HG03095 (cell line): ENCODE data around the gene RGMA.

Experiments used
- ATAC-seq: cut with Tn5 transposase; IDR thresholded peaks from one replicate; pipeline ENCODE4 v1.9.1; 2021; ENCODE audit warnings: moderate library complexity; ENCODE audit not compliant: unreplicated experiment

The RGMA gene

DNA sequence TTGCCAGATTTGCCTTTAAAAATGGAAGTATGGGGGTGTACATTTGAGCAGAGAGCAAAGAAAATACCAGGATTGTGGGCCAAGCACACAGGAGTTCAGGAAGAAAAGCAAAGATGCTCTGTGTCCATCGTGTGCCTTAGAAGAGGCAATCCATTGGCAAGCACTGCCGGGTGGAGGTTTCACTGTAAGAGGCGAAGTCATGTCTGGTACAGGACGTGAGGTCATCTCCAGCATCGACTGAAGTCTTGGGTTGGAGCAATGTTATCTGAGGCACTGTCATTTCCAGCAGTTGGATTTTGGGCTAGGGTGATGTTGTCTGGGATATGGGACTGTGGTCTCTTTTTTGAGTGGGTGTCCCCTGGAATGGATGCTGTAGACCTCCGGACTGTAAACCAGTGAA lies 4.8 kb upstream of the RGMA start:
- ATAC-seq = no peak

DNA sequence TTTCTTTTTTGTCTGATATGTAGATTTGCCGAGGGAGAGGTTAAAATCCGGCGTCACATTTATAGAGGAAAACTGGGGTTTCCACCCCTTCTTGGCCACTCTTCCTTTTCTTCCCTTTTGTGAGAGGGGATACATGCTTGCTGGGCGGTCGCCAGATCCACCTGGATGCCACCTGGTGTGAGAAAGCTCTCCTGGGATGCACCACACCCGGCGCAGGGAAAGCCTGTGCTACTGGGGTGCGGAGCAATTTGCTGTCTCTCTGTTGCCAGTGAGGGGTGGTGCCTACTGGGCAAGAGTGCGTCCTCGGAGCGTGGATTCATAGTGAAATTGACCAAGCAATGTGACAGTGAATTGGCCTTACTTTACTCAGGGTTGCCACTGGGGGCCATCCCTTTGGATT lies 2.5 kb upstream of the RGMA start:
- no peak for ATAC-seq

DNA sequence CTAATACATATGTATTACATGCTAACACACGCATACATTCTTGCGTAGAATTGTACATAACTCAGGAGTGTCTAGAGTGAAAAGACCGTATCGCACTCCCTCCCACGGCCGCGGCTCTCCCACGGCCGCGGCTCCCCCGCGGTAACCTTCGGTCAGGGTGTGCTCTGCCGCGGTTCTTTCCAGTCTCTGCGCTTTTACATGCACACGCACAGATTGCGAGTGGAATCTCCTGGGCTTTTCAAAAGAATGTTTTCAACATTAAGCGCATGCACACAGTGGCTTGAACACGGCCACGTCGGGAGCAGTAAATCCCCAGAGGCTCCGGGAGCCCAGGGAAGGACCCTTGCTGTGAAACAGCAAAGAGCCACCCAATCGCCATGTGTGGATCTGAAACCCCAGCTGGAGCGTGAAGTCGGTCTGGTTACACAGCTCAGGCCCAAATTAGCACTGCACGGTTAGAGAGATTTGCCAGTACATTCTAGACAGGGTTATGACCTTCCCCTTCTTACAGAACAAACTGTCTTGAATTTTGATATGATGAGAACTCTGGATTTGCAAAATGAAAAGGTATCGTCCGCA lies 805 bp upstream of the RGMA start:
- no peak for ATAC-seq

DNA sequence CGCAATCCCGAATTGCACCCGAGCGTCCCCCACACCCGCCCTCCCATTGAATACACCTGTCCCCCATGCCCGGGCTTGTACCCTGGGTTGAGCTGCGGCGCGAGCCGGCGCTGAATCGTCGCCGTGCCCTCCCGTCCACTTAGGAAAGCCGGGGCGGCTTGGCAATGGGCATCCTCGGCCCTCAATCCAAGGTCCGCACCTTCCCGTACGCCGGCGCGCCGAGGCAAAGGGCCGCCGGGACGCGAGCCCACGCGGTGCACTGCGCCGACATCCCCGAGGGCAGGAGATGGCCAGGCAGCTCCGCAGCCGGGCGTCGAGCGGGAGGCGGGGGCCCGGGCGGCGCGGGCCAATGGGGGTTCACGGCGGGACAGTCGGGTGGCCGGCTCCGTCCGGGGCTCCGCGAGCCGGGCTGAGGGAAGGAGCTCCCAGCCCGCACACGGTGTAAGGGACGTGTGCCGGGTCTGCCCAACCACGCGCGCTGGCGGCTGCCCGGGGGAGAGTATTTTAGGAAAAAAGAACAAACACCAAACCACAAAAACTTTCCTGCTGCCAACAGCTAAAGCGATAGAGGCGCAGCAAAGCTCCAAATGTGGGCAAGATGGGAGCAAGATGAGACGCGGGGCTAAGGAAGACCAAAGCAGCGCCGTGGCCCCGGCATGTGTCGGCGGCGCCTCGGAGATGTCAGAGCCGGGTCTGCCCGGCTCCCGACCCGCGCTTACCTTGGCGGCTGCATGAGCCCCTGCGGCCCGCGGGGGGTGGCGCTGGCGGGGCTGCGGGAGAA lies 621 bp downstream of the RGMA start:
- ATAC-seq = no peak

DNA sequence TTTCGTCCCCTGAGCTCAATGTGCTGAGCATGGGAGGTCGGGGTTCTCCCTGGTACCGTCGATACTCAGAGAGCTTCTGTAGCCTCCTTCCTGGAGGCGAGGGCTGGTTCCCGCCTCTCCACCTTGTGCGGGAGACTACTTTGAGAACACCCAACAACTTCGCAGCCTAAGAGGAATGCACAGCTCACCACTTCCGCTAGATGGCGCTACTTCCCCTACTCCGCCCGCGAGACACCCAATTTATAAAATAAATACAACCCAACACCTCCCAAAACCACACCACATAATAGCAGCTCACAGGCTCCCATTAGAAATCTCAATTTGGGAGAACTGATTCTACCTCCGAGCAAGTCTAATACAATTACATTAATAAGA lies 1.2 kb downstream of the RGMA start:
- peak; percentile 53 for ATAC-seq

DNA sequence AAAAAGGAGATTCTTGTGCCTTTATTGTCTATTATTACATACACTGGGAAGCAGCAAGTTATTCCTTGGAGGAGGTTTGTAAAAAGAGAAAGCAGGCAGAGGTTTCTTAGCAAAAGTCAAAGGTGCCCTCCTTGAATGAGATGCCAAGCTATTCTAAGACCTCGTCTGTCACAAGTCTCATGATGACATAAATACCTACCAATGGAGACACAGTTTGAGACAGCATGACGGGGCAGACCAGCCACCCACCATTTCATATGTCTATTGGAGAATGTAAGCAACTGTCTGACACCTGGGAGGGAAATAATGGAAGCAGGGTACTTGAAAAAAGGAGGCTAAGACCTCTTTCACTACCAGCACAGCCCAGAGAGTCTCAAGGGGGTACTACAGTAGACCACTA lies 2.2 kb downstream of the RGMA start:
- no peak for ATAC-seq

DNA sequence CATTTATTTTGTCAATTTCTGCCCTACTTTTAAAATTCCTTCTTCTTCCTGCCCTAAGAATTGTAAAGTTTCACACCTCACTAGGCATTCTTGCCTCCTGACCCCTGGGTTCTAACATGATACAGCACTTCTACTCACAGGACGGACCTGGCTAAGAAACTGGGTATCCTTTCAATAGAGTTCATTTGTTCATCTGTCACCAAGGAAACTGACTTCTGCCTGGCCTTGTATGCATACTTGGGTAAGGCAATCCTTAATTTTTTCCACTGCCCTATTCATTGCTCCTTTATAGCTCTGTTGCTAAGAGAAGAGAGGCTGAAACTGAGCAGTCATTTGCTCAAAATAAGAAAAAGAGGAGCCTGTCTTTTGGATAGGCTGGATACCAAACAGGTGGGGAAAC lies 3.3 kb downstream of the RGMA start:
- ATAC-seq = no peak

DNA sequence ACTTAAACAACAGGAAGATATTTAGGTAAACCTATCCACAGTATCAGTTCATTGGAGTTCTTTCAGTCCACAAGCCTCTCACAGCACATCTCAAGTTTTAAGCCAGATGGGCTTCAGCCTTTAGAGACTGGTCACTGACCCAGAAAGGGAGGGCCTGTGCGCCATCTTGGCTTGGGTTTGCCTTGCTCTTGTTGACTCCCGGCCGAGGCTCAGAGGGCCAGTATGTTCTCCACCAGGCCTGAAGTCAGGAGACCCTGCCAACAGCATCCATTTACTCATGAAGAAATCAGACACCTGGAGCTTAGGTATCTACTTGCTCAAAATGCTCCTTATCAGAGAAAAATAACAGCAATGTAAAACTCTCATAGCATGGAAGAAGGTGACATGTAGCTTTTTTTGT lies 6.2 kb downstream of the RGMA start:
- ATAC-seq = no peak

DNA sequence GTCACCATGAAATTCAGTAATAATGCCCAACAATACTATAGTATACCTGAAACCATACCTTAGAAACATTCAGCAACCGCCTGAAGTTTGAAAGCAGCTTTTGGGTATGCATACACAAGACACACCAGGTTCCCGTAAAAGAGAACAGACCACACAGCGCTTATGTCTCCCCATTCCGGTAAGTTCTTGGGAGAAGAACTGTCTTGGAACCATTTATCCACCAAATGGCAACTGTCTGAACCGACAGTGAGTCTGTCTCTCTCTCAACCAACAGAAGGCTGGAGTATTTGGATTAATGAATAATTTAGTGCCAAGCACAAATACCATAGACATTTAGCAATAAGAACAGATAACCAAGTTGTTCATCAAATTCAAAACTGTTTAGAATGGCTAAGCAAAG lies 7.6 kb downstream of the RGMA start:
- no peak for ATAC-seq

DNA sequence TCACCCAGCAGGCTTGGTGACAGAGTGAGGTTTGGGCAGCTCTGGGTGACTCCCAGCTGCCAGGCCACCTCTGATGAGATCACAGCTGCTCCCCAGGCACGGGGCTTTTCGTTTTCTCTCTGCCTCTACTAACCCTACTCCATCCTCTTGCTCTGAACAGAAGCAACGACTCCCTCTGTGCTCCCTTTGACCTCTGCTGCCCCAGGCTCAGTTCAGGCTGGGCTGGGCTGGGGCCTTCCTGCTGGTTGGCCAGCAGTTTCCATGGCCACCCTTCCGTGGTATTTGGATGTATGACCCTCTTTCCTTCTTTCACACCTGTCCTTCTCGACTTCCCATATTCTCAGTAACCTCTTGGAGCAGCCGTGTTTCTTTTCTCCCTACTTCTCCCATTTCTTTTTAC lies 8.6 kb downstream of the RGMA start:
- ATAC-seq = no peak

DNA sequence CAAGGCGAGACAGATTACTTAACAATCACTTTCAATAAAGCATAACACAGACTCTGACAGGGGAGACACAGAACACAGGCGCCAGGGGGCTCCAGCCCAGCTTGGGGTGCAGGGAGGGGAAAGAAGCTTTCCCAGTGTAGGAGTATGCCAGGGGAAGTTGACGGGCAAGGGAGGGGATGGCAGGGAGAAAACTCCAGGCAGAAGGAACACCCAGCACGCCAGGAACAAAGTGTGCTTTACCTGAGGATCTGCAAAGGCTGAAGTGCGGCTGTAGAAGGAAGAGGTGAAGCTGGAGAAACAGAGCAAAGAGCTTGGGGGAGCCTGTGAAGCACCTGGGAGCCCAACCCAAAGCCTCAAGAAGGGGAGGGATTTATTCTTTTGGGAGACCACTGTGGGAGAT lies 12.1 kb downstream of the RGMA start:
- ATAC-seq = no peak

DNA sequence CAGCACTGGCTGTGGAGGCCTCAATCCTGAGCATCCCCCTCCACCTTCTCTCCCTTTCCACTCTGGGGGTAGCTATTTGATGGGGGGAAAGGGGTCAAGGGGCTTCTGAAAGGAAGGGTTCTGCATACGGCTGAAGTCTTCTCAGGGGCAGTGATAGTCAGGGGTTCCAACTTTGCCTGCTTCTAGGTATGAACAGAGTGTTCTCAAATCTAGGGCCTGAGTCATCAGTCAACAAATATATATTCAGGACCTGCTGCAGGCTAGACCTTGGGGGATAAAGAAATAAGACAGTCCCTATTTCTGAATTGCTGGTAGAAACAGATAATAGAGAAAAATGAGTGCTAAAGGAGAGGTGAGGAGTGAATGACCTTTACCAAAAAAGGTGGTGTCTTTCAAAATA lies 12.8 kb downstream of the RGMA start:
- ATAC-seq = no peak

DNA sequence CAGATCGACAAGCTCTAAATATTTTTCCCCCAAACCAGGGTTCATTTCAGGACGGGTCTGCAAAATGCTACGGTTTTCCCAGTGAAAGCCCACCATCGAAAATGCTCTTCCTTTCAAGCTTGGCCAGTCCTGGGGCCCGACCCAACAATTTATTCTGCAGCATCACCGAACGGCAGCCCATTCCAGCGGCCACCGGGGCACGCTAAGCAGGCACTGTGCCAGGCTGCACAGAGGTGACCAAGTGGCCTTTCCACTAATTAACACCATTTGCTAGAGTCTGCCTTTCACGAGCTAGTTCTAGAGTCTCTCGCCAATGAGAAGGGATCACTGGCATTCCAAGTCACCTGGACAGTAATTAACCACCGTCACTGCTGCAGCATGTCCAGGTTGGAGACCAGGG lies 14.4 kb downstream of the RGMA start:
- no peak for ATAC-seq

DNA sequence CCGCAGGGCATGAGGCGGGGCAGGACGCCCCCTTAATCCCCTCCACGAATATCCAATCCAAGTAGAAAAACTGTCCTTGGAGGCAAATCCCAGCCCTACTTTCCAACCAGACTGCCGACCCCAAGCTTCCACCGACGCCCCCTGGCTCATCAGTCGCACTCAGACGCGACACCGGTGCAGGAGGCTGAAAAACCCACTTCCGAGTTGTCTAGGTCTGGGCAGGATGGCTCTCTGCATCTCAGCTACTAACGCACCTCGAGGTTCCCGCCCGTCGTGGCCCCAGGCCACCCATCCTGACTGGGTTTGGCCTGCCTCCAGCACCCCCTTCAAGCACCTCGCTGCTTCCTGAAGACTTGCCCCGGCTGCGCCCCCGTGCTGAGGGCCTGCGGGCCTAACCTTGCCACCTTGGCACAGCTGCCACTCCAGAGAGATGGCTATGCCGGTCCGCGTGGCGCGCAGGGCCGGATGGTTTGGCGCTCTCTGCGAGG lies 15.5 kb downstream of the RGMA start:
- ATAC-seq = no peak

DNA sequence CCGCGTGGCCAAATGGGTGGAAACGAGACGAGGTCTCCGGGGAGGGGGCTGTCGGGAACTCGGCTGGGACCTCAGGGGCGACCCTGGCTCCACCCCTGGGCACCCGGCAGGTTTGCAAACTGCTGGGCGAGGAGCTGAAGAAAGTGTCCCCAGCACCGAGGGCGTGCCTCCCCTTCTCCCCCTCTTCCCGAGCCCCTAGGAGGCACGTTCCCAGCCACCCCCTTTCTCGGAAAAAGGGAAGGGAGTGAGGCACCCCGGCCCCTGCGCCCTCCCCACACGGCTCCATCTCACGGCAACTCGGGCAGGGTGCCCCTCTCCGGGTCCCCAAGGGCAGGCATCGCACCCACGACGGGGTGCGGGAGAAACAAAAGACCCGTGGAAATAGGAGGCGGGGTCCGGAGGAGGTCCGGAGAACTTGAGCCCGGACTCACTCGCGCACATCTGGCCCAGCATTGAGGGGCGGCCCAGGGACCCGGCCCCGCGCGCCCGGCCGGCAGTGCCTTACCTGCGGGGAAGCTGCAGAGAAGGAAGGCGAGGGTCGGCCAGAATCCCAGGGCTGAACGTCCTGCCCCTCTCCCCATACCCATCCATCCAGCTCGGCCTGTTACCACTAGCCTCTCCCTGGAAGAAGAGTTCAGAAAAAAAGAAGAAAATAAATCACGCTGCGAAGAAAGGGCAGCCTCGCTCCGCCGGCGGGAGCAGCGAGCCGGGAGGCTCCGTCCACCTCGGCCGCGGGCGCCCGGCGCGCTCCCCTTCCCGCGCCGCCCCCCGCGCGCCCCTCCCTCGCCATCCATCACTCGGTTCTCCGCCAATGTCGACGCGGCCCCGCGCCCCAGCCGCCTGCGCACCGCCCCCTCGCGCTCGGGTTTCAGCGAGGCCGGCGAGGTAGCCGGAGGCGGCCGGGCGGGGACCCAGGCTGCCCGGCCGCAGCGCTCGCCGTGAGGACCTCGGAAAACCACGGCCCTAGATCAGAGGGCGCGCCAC lies 16.3 kb downstream of the RGMA start:
- ATAC-seq = no peak

DNA sequence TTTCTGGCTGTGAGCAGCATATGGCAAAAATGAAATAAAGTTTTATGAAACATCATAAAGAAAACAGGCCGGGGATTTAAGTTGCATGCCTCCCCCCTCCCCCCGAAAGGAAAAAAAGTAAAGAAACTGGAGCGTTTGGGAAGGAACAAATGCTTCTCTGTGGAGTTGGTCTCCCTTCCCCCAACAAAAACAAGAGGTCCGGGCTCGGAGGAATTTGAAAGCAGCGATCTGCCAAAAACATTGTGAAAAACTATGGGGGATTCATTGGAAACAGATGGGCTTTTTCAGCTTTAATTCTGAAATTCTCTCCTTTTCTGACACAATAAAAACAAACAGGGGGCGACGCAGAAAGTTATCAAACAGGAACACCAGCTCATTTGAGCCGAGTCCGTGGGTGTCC lies 17.0 kb downstream of the RGMA start:
- no peak for ATAC-seq

DNA sequence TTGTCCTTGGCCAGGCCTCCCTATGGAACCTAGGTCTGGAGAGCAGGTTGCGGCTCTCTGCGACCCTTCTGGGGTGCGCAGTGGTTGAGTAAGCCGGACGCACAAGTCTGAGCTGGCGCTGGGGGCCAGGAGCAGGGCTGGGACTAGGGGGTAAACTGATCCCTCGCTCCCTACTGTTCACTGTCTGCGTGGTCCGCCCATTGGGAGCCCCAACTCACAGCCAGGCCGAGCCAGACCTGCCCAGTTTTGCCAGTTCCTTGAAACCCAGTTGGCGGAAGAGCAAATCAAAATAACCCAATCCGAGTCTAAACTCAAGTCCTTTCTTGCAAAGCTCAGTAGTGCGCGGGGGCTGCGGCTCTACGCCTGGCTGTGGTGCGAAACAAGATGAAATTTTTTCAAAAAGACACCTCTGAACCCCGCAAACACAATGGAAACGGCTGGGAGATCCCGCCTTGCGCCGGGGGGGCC lies 17.5 kb downstream of the RGMA start:
- ATAC-seq = no peak

DNA sequence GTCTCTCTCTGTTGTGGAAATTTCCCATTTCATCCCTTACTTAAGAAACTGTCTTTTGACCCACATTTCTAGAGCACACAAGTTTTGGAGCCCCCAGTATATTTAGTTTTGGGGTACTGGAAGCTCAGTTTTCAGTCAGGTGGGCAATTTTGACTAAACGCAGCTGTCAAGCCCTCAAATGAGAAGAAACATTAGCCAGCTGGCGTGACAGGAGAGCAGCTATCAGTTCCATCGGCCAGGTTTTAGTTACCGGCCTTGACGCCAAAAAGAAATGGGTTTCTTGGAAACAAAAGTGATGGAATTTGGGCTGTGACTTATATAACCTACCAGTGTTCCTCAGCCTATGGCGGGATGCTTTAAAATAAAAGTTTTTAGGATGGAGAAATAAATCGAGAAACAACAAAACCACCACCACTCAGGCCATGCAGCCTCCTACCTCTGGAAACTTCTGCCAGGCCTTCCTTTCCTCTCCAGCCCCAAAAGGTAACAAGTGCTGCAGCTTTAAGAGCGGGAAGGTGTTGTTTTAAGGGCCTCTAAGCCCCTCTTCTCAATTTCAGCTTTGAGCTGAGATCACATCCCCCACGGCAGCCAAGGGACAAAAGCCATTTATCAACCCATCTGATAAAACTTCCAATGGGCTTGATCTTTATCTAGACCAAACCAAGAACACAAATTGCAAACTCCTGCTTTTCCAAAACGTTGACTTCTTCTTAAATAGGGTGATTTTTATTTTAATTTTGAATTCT lies 18.3 kb downstream of the RGMA start:
- ATAC-seq = no peak

DNA sequence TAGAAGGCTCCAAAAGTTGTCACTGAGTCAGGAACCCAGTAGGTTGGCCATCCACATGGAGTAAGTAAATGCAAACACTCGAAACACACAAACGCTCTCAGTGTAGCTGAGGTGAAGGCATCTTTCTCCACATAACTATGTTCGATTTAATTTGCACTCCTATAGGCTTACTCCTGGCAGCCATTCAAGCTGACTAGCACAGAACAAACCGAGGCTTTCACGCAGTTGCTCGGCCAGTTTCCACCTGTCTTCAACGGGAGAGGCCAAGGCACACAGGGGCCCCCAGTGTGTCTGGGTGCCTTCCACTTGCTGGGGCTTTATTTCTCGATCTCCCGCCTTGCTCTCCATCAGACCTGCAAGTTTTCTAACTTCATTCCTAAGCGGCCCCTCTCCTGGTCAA lies 18.9 kb downstream of the RGMA start:
- ATAC-seq = no peak

DNA sequence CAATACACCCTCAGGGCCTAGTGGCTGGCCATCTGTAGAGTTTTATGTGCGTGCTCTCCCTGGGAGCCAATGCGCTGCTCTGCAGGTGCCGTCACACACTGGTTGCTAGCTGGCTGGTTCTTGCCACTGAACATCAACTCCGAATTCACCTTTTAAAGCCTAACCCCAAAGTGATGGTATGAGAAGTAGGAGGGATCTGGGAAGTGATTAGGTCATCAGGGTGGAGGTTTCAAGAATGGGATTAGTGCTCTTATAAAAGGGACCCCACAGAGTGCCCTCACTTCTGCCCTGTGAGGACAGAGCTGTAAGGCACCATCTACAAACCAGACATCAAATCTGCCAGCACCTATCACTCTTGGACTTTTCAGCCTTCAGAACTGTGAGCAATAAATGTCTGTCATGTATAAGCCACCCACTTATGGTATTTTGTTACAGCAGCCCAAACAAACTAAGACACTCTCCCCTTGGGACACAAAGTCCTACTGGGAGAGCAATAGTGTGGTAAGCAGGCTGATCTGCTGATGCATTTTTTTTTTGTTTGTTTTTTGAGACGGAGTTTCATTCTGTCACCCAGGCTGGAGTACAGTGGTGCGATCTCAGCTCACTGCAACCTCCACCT lies 20.3 kb downstream of the RGMA start:
- ATAC-seq = no peak
